Caco-2 (cell line): ENCODE data around the gene ETV6. TPM values are rescaled to one million over a fixed set of nuclear protein-coding genes. Genes with fewer than 3 reads are reported as not detected.

Source experiments
- BruUV-seq: library from RNA; stranded (reverse); fragments of 400-500 nt; replicated peaks from 2 replicates; lab custom pipeline; 2021; lab: Mats Ljungman, UMichigan
- CTCF ChIA-PET: fragments of 300-600 bp; sonication (Branson Sonifier 250); formaldehyde crosslinking; loops from one replicate; lab custom pipeline; 2022; ENCODE audit warnings: antibody characterized with exemption; lab: Charles Lee
- POLR2A ChIA-PET: fragments of 300-600 bp; sonication (Branson Sonifier 250); formaldehyde crosslinking; loops from one replicate; lab custom pipeline; 2022; ENCODE audit warnings: antibody characterized with exemption; lab: Charles Lee
- DNase-seq, 2 experiments: peaks; one replicate each; pipeline versions ENCODE4 v3.0.0 to v3.0.0-alpha.2; 2020 to 2022
- H3K27me3 ChIP-seq: replicated peaks from 2 replicates; pipeline ENCODE4 v1.6.0; 2011; ENCODE audit warnings: low read length; ENCODE audit not compliant: control insufficient read depth, insufficient read depth
- H3K36me3 ChIP-seq: 2 replicates; pipeline ENCODE4 v1.5.1; 2011; ENCODE audit warnings: low read length; ENCODE audit not compliant: control insufficient read depth, insufficient read depth
- H3K4me1 ChIP-seq: fragments of 250-450 bp; sonication (Bioruptor Pico); 2 replicates; pipeline ENCODE4 v1.5.1; 2020; ENCODE audit warnings: mild to moderate bottlenecking
- H3K4me3 ChIP-seq: 2 replicates; pipeline ENCODE4 v1.5.1; 2011; ENCODE audit warnings: low read depth, mild to moderate bottlenecking, control low read depth, low read length
- H3K9me3 ChIP-seq: fragments of 250-450 bp; sonication (Bioruptor Pico); 2 replicates; pipeline ENCODE4 v1.5.1; 2020; ENCODE audit warnings: mild to moderate bottlenecking, moderate library complexity
- H3K27ac Mint-ChIP-seq: one replicate; pipeline ENCODE4 v1.8.0; 2022; ENCODE audit warnings: mixed read lengths; ENCODE audit not compliant: unreplicated experiment
- H3K27me3 Mint-ChIP-seq: one replicate; pipeline ENCODE4 v1.8.0; 2022; ENCODE audit warnings: mixed read lengths; ENCODE audit not compliant: insufficient read depth, unreplicated experiment
- H3K36me3 Mint-ChIP-seq: one replicate; pipeline ENCODE4 v1.8.0; 2022; ENCODE audit warnings: mild to moderate bottlenecking, mixed read lengths; ENCODE audit not compliant: insufficient read depth, unreplicated experiment
- H3K4me1 Mint-ChIP-seq: one replicate; pipeline ENCODE4 v1.8.0; 2022; ENCODE audit warnings: low read depth, mixed read lengths; ENCODE audit not compliant: unreplicated experiment
- H3K4me3 Mint-ChIP-seq: one replicate; pipeline ENCODE4 v1.8.0; 2022; ENCODE audit warnings: mild to moderate bottlenecking, moderate library complexity, mixed read lengths; ENCODE audit not compliant: unreplicated experiment
- H3K9me3 Mint-ChIP-seq: one replicate; pipeline ENCODE4 v1.8.0; 2022; ENCODE audit warnings: mixed read lengths; ENCODE audit not compliant: unreplicated experiment
- CTCF ChIP-seq, 2 experiments: fragments of 200-600 bp in 1 of 2; IDR thresholded peaks; 1 replicate in 1 of 2; 2 replicates in 1 of 2; pipeline versions ENCODE4 v1.5.1 to v1.8.0; 2011 to 2022; ENCODE audit warnings: antibody characterized with exemption in 1 of 2, control low read depth in 1 of 2, inconsistent platforms in 1 of 2, low read depth in 1 of 2, low read length in 1 of 2, mild to moderate bottlenecking in 1 of 2, moderate library complexity in 1 of 2; ENCODE audit not compliant: insufficient read depth in 1 of 2, severe bottlenecking in 1 of 2, unreplicated experiment in 1 of 2
- intact Hi-C: fragments of 100-400 bp; cut with micrococcal nuclease; formaldehyde crosslinking; loops from one replicate; pipeline ENCODE4 v1.10.0; 2022; ENCODE audit not compliant: unreplicated experiment
- total RNA-seq: library from RNA; stranded (reverse); gene quantifications from 2 replicates; pipeline ENCODE4 v1.2.3, GENCODE V29; 2022

ETV6 gene
- total RNA-seq, 1 experiment from 2014 or later = 15.6 TPM

DNA sequence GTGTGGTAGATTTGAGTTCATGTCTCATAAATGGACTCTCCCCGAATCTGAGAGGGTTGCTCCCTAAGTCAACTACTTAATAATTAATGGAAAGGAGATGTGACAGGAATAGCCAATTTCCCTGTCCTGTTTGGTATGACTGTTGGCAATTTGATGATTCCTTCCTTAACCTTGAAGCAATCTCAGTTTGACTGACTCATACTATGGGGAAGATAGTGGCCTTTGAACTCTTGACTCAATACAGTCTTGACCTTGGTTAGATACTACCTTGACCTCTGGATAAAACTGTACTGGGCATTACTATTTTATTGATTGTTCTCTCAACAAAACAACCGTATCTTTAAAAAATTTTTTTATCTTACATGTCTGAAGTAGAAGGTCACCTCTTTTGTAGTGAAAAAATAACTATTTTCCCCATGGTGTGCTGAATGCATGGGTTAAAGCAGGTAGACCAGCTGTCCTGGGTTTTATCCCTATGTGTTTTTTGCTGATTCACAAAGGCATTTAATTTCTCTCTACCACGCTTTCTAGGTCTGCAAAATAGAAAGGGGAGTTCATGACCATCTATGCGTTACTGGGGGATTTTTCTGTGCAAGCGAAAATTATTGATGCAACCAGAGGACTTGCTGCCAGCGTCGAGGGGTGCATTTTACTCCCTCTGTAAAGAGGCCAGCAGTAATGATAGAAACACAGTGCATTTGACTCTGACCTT lies 80.1 kb downstream of the ETV6 start:
- no peak overlapping the region for H3K4me3 Mint-ChIP-seq
- ChIA-PET CTCF (no interaction called here), POLR2A (no interaction called here)
- Histone ChIP-seq H3K4me3 (no peak overlapping the region), H3K4me1 (peaks cover 18% of the 10 kb centered on the region), H3K27me3 (no peaks in the 10 kb centered on the region), H3K9me3 (no peaks in the 10 kb centered on the region), H3K36me3 (no peaks in the 10 kb centered on the region)
- H3K36me3 Mint-ChIP-seq = no peaks in the 10 kb centered on the region
- no peaks in the 10 kb centered on the region for H3K9me3 Mint-ChIP-seq
- peaks cover 14% of the 10 kb centered on the region for H3K4me1 Mint-ChIP-seq
- DNase-seq = no peak
- no TSS peak for BruUV-seq
- H3K27me3 Mint-ChIP-seq = no peaks in the 10 kb centered on the region
- intact Hi-C loops = loop anchor here (10.0 kb wide), 1 partner anchor 155 kb away; no protein-coding TSS in a partner anchor
- TF ChIP-seq CTCF (IDR thresholded peaks at IDR 0.05; ENCODE audit: insufficient read depth in 1 of 2, low read depth in 1 of 2, low read length in 1 of 2, severe bottlenecking in 1 of 2, unreplicated experiment in 1 of 2) = no peak
- peak overlapping the region; percentile 46 for H3K27ac Mint-ChIP-seq

- BruUV-seq = no TSS peak
Observed at GRCh38 chr12:11730299-11731041, 81.0 kb downstream of the ETV6 start.

More at GRCh38 chr12:11730299-11731041, 81.0 kb downstream of the ETV6 start:
- no peaks in the 10 kb centered on the region for H3K36me3 ChIP-seq
- Mint-ChIP-seq H3K9me3 (no peaks in the 10 kb centered on the region), H3K36me3 (no peaks in the 10 kb centered on the region), H3K27ac (peak overlapping the region; percentile 46), H3K4me1 (peaks cover 14% of the 10 kb centered on the region), H3K27me3 (no peaks in the 10 kb centered on the region), H3K4me3 (no peak overlapping the region)
- TF ChIP-seq CTCF (IDR thresholded peaks at IDR 0.05; ENCODE audit: insufficient read depth in 1 of 2, low read depth in 1 of 2, low read length in 1 of 2, severe bottlenecking in 1 of 2, unreplicated experiment in 1 of 2) = no peak
- H3K4me1 ChIP-seq = peaks cover 18% of the 10 kb centered on the region
- CTCF ChIA-PET = no interaction called here
- H3K27me3 ChIP-seq = no peaks in the 10 kb centered on the region
- no peaks in the 10 kb centered on the region for H3K9me3 ChIP-seq
- intact Hi-C loops = loop anchor here (10.0 kb wide), 1 partner anchor 154 kb away; no protein-coding TSS in a partner anchor
- DNase-seq = peak; percentile 75 to 79
- no peak overlapping the region for H3K4me3 ChIP-seq
- POLR2A ChIA-PET = no interaction called here
